ENCODE data around the gene HTT. TPM values are rescaled to one million over a fixed set of nuclear protein-coding genes. Genes with fewer than 3 reads are reported as not detected.
A peak's percentile ranks its signal among the peaks of the same experiment; 100 is the strongest.

HTT gene
- total RNA-seq, 1 experiment from 2014 or later: 66.8 TPM

- peaks cover 10% of the 10 kb centered on the region for H3K4me1 ChIP-seq (ENCODE audit: insufficient read depth, low read length, poor library complexity, severe bottlenecking)
- H3K4me3 ChIP-seq (ENCODE audit: low read depth, low read length, poor library complexity, severe bottlenecking): peak overlapping the region; percentile 94
- no peaks in the 10 kb centered on the region for H3K9me3 ChIP-seq (ENCODE audit: low read depth, low read length, poor library complexity, severe bottlenecking)
- peak overlapping the region; percentile 83 for H3K27ac ChIP-seq (ENCODE audit: low read depth, low read length, poor library complexity, severe bottlenecking)
- ChIA-PET POLR2A (ENCODE audit: low non-redundant PET) (no interaction called here), CTCF (no interaction called here)
- no peaks in the 10 kb centered on the region for H3K36me3 ChIP-seq (ENCODE audit: insufficient read depth, low read length, poor library complexity, severe bottlenecking)
- intact Hi-C loops (cut with micrococcal nuclease; ENCODE audit: unreplicated experiment): no loop called here
- TF ChIP-seq CTCF (conservative IDR thresholded peaks at IDR 0.05; ENCODE audit: low read depth, low read length): no peak
- no peak for TF ChIP-seq EZH2 (IDR thresholded peaks at IDR 0.05; ENCODE audit: borderline replicate concordance, low read depth, low read length, poor library complexity, severe bottlenecking)
- TSS peak; percentile 81 for BruUV-seq (replicated peaks)
- no peaks in the 10 kb centered on the region for H3K27me3 ChIP-seq (replicated peaks; ENCODE audit: insufficient read depth, low read depth, low read length, poor library complexity)
- no peak for DNase-seq (ENCODE audit: low spot score)
These were observed 1.1 kb downstream of the HTT start for GRCh38 chr4:3075652-3075981.

GRCh38 chr4:3077796-3078195, 3.3 kb downstream of the HTT start:
- no peak overlapping the region for H3K27ac ChIP-seq (ENCODE audit: low read depth, low read length, poor library complexity, severe bottlenecking)
- ChIA-PET CTCF (no interaction called here), POLR2A (ENCODE audit: low non-redundant PET) (no interaction called here)
- BruUV-seq (replicated peaks): no TSS peak
- no peak overlapping the region for H3K4me3 ChIP-seq (ENCODE audit: low read depth, low read length, poor library complexity, severe bottlenecking)
- no peaks in the 10 kb centered on the region for H3K9me3 ChIP-seq (ENCODE audit: low read depth, low read length, poor library complexity, severe bottlenecking)
- intact Hi-C loops (cut with micrococcal nuclease; ENCODE audit: unreplicated experiment): no loop called here
- no peak for DNase-seq (ENCODE audit: low spot score)
- peaks cover 10% of the 10 kb centered on the region for H3K4me1 ChIP-seq (ENCODE audit: insufficient read depth, low read length, poor library complexity, severe bottlenecking)
- no peak for TF ChIP-seq CTCF (conservative IDR thresholded peaks at IDR 0.05; ENCODE audit: low read depth, low read length)
- TF ChIP-seq EZH2 (IDR thresholded peaks at IDR 0.05; ENCODE audit: borderline replicate concordance, low read depth, low read length, poor library complexity, severe bottlenecking): no peak
- no peaks in the 10 kb centered on the region for H3K27me3 ChIP-seq (replicated peaks; ENCODE audit: insufficient read depth, low read depth, low read length, poor library complexity)
- no peaks in the 10 kb centered on the region for H3K36me3 ChIP-seq (ENCODE audit: insufficient read depth, low read length, poor library complexity, severe bottlenecking)

- no peaks in the 10 kb centered on the region for H3K36me3 ChIP-seq (ENCODE audit: insufficient read depth, low read length, poor library complexity, severe bottlenecking)
- DNase-seq (ENCODE audit: low spot score): no peak
- peaks cover 10% of the 10 kb centered on the region for H3K4me1 ChIP-seq (ENCODE audit: insufficient read depth, low read length, poor library complexity, severe bottlenecking)
- H3K9me3 ChIP-seq (ENCODE audit: low read depth, low read length, poor library complexity, severe bottlenecking): no peaks in the 10 kb centered on the region
- no peak overlapping the region for H3K4me3 ChIP-seq (ENCODE audit: low read depth, low read length, poor library complexity, severe bottlenecking)
- TF ChIP-seq CTCF (conservative IDR thresholded peaks at IDR 0.05; ENCODE audit: low read depth, low read length) (no peak), EZH2 (IDR thresholded peaks at IDR 0.05; ENCODE audit: borderline replicate concordance, low read depth, low read length, poor library complexity, severe bottlenecking) (no peak)
- POLR2A ChIA-PET (ENCODE audit: low non-redundant PET): no interaction called here
- intact Hi-C loops (cut with micrococcal nuclease; ENCODE audit: unreplicated experiment): no loop called here
- no peak overlapping the region for H3K27ac ChIP-seq (ENCODE audit: low read depth, low read length, poor library complexity, severe bottlenecking)
- no TSS peak for BruUV-seq (replicated peaks)
- CTCF ChIA-PET: no interaction called here
- no peaks in the 10 kb centered on the region for H3K27me3 ChIP-seq (replicated peaks; ENCODE audit: insufficient read depth, low read depth, low read length, poor library complexity)
These were observed 5.2 kb downstream of the HTT start for GRCh38 chr4:3079694-3080123.
